NCI-H187 treated with DMSO at 0.1 percent for 48 hours (cell line): ENCODE results near the gene PTPN9.
"Not testable (repeated sequence)": the region's sequence is repeated elsewhere in the genome, so short reads cannot be mapped to it uniquely, and the experiment has no call there.

Experiments used
- DNase-seq: peaks from one replicate; lab custom pipeline; 2025; lab: John Stamatoyannopoulos, UW

PTPN9 gene

DNA sequence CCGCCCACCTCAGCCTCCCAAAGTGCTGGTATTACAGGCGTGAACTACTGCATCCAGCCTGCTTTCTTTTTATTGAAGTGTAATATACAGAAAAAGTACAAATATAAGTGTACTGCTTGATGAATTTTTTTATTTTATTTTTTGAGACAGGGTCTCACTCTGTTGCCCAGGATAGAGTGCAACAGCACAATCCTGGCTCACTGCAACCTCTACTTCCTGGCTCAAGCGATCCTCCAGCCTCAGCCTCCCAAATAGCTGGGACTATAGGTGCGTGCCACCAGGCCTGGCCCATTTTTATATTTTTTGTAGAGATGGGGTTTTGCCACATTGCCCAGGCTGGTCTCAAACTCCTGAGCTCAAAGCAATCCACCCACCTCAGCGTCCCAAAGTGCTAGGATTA is 3.8 kb upstream of the PTPN9 start:
- DNase-seq = not testable (repeated sequence)

DNA sequence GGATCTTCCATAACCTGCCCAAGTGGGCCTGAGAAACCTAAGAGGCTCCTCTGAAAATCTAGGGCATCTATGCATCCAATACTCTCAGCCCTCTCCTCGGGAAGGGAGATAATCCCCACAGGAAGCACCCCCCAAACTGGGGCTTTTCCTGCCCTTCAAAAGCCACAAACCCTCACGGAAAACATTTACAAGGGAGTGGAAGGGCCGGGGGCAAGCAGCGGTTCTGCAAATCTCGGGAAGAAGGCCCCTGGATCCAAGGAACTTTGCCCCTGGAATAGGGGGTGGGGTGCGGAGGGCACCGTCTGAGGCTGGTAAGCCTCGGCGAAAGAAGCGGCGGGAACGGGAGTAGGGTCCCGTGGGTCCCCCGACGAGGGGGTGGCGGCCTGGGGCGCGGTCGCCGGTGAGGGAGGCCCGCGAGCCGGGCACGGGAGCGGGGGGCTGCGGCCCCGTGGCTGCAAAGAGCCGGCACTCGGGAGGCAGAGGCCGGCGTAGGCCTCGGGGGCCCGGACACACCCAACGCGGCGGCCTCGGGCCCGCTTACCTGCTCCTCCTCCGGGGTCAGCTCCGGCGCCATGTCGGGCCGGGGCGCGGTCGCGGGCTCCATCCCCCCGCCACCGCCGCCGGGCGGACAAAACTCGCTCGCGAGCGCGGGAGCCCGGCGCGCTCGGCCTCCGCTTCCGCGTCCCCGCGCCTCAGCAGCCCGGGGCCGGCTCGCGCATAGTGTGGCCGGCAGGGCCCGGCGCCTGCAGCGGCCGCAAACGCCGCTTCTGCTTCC is 755 bp downstream of the PTPN9 start:
- no peak for DNase-seq

GRCh38 chr15:75577401-75578172 is 1.5 kb downstream of the PTPN9 start:
- no peak for DNase-seq

DNA sequence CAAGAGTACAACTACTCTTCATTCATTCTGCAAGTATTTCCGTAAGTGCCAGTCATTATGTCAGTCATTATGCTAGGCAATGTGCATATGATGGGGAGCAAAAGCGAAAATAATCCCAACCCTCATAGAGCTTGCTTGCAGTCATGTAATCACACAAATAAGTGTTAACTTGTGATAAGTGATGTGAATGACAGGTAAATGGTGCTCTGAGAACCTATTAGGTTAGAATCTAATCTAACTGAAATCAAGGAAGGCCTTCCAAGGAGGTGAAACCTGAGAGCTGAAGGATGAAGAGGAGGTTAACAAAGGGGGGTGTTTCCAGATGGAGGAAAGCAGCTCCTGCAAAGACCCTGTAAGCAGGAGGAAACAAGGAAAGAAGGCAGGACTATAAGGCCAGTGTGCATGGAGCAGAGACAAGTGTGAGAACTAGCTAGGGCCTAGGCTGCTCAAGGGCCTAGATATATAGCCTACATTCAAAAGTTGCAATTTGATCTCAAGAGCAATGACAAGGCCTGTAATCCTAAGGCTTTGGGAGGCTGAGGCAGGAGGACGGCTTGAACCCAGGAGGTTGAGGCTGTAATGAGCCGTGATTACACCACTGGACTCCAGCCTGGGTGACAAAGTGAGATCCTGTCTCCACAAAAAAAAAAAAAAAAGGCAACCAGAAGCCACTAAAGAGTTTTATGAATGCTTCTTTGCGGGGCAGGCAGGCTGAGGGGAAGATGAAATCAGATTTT is 5.3 kb downstream of the PTPN9 start:
- no peak for DNase-seq

DNA sequence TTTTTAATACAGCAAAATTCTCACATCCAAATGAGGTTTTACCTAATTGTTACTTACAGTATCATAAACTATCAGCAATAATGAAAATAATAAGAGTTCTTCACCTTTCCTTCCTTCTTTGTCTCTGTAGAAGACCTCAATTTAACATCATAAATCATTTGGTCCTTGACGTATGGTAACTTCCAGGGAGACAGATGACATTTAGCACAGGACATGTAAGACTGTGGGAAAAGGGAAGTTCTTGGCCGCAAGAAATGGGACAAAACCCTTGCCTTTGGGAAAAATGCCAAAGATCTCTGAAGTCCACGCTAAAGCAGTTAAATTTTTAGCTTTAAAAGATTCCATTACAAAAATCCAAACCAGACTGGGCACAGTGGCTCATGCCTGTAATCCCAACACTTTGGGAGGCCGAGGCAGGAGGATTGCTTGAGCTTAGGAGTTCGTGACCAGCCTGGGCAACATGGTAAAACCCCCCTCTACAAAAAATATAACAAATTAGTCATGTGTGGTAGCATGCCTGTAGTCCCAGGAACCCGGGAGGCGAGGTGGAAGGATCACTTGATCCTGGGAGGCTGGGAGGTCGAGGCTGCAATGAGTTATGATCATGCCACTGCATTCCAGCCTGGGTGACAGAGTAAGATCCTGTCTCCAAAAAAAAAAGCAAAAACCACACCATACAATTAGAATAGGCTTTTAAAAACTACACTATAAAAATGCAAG is 8.8 kb downstream of the PTPN9 start:
- no peak for DNase-seq

- no peak for DNase-seq
These were observed 13.8 kb downstream of the PTPN9 start for GRCh38 chr15:75565062-75565970.

DNA sequence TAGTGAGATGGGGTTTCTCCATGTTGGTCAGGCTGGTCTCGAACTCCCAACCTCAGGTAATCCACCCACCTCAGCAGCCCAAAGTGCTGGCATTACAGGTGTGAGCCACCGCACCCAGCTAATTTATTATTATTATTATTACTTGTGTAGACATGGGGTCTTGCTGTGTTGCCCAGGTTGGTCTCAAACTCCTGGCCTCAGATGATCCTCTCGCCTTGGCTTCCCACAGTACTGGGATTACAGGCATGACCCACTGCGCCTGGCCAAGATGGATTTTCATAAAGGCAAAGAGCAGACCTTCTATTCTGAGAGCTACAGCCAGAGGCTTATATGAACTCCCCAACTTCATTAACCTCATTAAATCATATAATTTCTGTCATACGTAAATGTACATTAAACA is 17.2 kb downstream of the PTPN9 start:
- no peak for DNase-seq

DNA sequence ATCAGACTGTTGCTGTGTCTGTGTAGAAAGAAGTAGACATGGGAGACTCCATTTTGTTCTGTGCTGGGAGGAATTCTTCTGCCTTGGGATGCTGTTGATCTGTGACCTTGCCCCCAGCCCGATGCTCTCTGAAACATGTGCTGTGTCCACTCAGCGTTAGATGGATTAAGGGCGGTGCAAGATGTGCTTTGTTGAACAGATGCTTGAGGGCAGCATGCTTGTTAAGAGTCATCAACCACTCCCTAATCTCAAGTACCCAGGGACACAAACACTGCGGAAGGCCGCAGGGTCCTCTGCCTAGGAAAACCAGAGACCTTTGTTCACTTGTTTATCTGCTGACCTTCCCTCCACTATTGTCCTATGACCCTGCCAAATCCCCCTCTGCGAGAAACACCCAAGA is 19.8 kb downstream of the PTPN9 start:
- not testable (repeated sequence) for DNase-seq

- DNase-seq = not testable (repeated sequence)
These were observed 20.2 kb downstream of the PTPN9 start for GRCh38 chr15:75558955-75559354.

GRCh38 chr15:75554717-75555116 is 24.4 kb downstream of the PTPN9 start:
- DNase-seq = no peak

DNA sequence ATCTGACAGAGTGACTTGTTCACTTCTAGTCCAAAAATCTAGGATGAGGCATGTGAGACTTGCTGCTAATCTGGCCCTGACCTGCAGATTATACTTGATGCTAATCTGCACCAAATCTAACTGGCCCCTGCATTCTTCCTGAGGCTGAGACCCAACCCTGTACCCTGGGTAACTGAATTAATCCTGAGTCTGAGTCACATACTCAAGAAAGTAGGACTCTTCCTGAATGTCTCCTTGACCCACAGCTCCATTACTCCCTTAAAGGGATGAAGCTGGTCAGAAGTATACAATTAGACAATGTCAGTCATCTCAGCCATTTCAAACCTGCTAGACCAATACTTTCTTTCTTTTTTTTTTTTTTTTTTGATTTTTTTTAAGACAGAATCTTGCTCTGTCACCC is 25.5 kb downstream of the PTPN9 start:
- DNase-seq = no peak

DNA sequence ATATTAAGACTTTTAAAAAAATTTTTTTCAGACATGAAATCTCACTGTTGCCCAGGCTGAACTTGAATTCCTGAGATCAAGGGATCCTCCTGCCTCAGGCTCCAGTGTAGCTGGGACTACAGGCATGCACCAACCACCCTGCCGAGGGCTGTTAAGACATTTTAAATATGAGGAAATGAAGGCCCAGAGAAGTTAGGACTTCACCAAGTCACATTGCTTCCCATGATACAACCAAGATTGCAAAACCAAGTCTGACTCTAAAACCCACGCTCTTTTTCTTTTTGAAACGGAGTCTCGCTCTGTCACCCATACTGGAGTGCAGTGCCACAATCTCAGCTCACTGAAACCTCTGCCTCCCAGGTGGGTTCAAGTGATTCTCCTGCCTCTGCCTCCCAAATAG is 28.0 kb downstream of the PTPN9 start:
- DNase-seq = no peak

DNA sequence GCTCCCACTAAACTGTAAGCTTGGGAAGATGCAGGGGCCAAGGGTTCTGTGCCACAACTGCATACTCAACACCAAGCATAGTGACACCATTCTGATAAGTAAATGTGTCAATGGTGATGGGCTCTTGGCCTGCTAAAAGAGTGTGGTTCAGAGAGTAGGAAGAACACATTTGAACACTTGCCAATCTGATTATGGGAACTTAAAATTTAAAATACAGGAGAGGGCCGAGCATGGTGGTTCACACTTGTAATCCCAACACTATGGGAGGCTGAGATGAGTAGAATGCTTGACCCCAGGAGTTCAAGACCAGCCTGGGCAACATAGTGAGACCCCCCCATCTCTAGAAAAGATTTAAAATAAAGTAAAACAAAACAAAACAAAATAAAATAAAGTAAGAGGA is 34.1 kb downstream of the PTPN9 start:
- no peak for DNase-seq

DNA sequence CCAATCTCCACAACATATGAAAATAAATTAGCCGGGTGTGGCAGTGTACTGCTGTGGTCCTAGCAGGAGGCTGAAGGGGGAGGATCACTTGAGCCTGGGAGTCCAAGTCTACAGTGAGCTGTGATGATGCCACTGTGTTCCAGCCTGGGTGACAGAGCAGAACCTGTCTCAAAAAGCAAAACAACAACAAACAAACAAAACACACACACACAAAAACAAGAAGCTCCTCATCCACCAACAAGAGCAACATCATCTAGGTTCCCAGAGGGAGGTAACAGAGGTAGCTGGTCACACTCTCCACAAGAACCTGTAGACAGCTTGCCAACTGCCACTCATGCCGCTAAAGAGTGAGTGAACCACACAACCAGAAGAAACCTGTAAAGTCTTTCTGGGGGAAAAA is 34.8 kb downstream of the PTPN9 start:
- DNase-seq = no peak

DNA sequence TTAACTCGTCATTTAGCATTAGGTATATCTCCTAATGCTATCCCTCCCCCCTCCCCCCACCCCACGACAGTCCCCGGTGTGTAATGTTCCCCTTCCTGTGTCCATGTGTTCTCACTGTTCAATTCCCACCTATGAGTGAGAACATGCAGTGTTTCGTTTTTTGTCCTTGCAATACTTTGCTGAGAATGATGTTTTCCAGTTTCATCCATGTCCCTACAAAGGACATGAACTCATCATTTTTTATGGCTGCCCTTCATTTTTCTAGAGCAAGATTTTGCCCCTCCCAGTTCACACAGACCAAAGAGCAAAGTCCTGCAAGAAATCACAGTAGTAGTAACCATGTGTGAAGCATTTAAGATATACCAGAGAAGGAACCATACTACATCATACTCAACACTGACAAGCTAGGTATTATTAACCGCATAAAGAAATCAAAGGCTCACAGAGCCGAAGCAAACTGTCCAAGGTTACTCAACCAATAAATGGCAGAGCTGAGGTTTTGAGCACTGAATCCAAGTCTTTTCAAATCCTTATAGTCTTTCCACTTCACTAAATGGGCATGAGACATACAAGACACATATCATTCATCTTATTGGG is 36.1 kb downstream of the PTPN9 start:
- not testable (repeated sequence) for DNase-seq

DNA sequence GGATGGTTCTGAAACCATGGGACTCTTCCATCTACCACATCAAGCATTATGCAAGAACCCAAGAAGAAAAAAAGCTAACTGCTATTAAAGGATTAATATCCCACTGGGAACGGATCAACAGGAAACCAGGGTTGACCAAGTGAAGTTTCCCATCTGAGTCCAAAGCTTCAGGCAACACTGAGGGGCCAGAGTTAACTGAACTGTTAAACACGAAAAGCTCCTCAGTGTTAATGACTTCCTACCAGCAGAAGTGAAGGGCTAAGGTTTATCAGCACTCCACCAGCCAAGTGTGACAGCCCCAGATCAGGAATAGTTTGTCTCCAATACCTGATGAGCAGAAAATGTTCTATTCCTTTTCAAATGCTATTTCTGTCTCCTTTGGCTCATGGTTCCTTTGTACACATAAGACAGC is 36.7 kb downstream of the PTPN9 start:
- DNase-seq = no peak

GRCh38 chr15:75538376-75538775 is 40.7 kb downstream of the PTPN9 start:
- DNase-seq = no peak

DNA sequence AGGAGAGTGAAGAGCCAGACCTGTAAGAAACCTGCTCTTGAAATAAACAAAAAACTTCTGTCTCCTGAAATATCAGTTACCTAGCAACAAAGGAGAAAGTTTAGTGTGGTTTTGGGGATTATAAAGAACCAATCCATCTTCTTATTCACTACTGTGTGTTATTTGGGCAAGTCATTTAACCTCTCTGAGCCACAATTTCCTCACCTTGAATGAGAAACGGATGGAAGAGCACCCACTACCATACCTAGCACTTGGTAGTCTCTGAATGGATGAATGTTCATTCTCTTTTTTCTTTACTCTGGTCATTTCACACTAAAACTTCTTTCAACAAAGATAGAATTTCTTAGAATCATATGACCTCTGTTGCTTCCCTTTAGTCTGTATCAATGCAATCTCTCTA is 45.2 kb downstream of the PTPN9 start:
- no peak for DNase-seq

DNA sequence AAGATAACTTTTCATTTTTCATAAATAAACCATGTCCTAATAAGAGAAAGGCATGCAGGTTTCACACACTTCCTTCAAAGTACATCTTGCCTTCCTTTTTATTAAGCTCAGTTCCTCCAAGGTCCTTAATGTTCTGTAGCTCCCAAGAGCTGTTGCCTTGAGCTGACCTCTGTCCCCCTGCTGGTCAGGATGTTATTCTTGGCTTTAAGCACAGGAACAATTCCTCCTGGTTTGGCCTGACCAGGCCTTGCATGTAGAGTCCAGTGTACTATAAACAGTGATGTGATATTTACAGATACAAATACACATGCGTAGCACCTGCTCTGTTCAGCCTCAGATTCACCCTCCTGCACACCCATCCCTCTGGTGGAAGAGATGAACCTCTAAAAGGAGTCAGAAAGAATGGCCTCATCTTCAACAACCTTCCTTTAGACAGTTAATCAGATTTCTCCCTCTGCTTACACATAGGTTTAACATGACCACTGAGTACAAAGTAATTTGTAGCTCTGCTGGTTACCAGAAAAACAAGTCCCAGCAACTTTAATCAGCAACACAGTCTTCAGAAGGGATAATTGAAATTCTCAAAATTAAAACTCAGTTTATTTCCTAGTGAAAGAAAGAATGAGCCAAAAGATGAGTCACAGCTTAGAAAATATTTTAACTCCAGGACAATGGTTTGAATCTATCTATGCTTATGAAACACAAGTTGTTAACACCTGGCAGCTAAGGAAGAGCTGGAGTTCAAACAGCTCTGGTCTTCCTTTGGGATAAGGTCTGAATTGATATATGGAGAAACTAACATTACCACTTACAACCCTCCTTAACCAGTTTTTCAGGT is 46.5 kb downstream of the PTPN9 start:
- no peak for DNase-seq

DNA sequence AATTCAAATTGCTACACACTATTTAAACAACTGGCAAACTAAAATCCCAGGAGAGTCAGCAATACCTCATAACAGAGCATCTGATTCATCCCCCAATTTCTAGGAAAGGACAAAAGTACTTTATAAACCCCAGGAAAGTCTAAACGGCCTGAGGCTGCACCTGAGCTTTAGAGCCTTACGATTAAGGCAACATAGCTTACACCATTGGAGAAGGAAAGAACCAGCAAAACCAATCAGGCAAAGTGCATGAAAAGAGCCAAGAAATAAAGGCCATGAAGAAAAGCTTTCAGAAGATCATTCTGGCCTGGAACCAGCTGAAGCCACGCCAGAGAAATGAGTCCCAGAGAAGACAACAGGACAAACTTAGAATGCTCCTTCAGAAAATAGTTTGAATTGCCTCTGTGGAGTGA is 48.1 kb downstream of the PTPN9 start:
- no peak for DNase-seq
